GM23248 (cell line): ENCODE data around the gene GLYR1. TPM values are rescaled to one million over a fixed set of nuclear protein-coding genes. Genes with fewer than 3 reads are reported as not detected.

Experiments
- DNase-seq: peaks from one replicate; pipeline ENCODE4 v3.0.0-alpha.2; 2015
- H2AFZ ChIP-seq: fragments of 200-600 bp; sonication (generic); 2 replicates; pipeline ENCODE4 v1.6.1; 2016; ENCODE audit warnings: antibody characterized with exemption
- H3F3A ChIP-seq: fragments of 200-600 bp; sonication (generic); 2 replicates; pipeline ENCODE4 v1.6.1; 2016; ENCODE audit warnings: mild to moderate bottlenecking, antibody characterized with exemption, mixed run types; ENCODE audit not compliant: insufficient read depth
- H3K27ac ChIP-seq: fragments of 200-600 bp; sonication (generic); 2 replicates; pipeline ENCODE4 v1.5.1; 2016; ENCODE audit warnings: mild to moderate bottlenecking
- H3K27me3 ChIP-seq: fragments of 200-600 bp; sonication (generic); replicated peaks from 2 replicates; pipeline ENCODE4 v1.6.1; 2016; ENCODE audit warnings: mild to moderate bottlenecking; ENCODE audit not compliant: insufficient read depth
- H3K36me3 ChIP-seq: fragments of 200-600 bp; sonication (generic); 2 replicates; pipeline ENCODE4 v1.6.1; 2016; ENCODE audit warnings: low read depth, mild to moderate bottlenecking
- H3K4me1 ChIP-seq: fragments of 200-600 bp; sonication (generic); 2 replicates; pipeline ENCODE4 v1.6.1; 2016; ENCODE audit warnings: mild to moderate bottlenecking; ENCODE audit not compliant: insufficient read depth
- H3K4me2 ChIP-seq: fragments of 200-600 bp; sonication (generic); one replicate; pipeline ENCODE4 v1.6.1; 2016; ENCODE audit warnings: mild to moderate bottlenecking; ENCODE audit not compliant: unreplicated experiment
- H3K4me3 ChIP-seq: fragments of 200-600 bp; sonication (generic); 2 replicates; pipeline ENCODE4 v1.5.1; 2016; ENCODE audit warnings: mild to moderate bottlenecking
- H3K79me2 ChIP-seq: fragments of 200-600 bp; sonication (generic); 2 replicates; pipeline ENCODE4 v1.6.1; 2016; ENCODE audit warnings: mild to moderate bottlenecking; ENCODE audit not compliant: insufficient read depth
- H3K9ac ChIP-seq: fragments of 200-600 bp; sonication (generic); 2 replicates; pipeline ENCODE4 v1.6.1; 2016; ENCODE audit warnings: mild to moderate bottlenecking
- H3K9me2 ChIP-seq: fragments of 200-600 bp; sonication (generic); 2 replicates; pipeline ENCODE4 v1.6.1; 2016; ENCODE audit warnings: mixed run types, mild to moderate bottlenecking, moderate library complexity; ENCODE audit not compliant: insufficient read depth
- H3K9me3 ChIP-seq: fragments of 200-600 bp; sonication (generic); one replicate; pipeline ENCODE4 v1.6.1; 2017; ENCODE audit warnings: low read depth
- H4K20me1 ChIP-seq: fragments of 200-600 bp; sonication (generic); 2 replicates; pipeline ENCODE4 v1.6.0; 2016; ENCODE audit not compliant: insufficient read depth
- EZH2 ChIP-seq: fragments of 200-600 bp; sonication (generic); IDR thresholded peaks from 2 replicates; pipeline ENCODE4 v1.6.1; 2018; ENCODE audit warnings: antibody characterized with exemption, mild to moderate bottlenecking; ENCODE audit not compliant: insufficient read depth, poor library complexity, severe bottlenecking
- EZH2phosphoT487 ChIP-seq: fragments of 200-600 bp; sonication (generic); IDR thresholded peaks from 2 replicates; pipeline ENCODE4 v1.6.1; 2018; ENCODE audit warnings: antibody characterized with exemption, moderate library complexity, mild to moderate bottlenecking, low read depth; ENCODE audit not compliant: insufficient read depth
- WGBS, 2 experiments: methylation state at CpG; one replicate each; pipeline ENCODE4 v1.1.6; 2015 to 2017; ENCODE audit warnings: low lambda C conversion rate in 2 of 2, low coverage in 1 of 2; ENCODE audit errors: missing lambda C conversion rate in 2 of 2; 5-methylcytosine and 5-hydroxymethylcytosine counted together
- in situ Hi-C: fragments of 300-500 bp; cut with MboI; formaldehyde crosslinking; loops from 2 replicates; pipeline ENCODE4 v1.15.0; 2020
- polyA plus RNA-seq: library from polyadenylated mRNA; unstranded; fragments of >200 nt; fragmentation: Nextera tagmentation; extraction: Ambion mirVana; gene quantifications from 2 replicates; pipeline ENCODE4 v1.2.1, GENCODE V29; 2016
- total RNA-seq: library from RNA; depleted of rRNA; stranded (reverse); fragments of >200 nt; shearing (Covaris generic); gene quantifications from 2 replicates; pipeline ENCODE4 v1.2.3, GENCODE V29; 2014

Gene GLYR1
- total and polyA plus RNA-seq, 2 experiments from 2014 or later, result 31.2 to 39.9 TPM

DNA sequence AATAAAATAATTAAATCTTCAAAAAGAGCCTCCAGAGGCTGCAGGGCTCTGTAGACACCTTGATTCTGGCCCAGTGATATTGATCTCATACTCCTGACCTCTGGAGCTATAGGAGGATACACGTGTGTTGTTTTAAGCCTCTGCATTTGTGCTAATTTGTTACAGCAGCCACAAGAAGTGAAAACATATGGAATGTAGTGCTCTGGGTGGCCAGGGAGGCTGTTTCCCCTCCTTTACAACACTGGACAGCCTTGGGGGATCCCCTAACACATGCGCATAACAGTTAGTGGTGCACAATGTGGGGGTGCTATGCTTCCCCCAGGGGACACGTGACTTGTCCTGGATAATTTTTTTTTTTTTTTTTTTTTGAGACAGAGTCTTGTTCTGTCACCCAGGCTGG, 75.4 kb downstream of the GLYR1 start:
- 41 to 43% methylated on average over 3 of the region's 3 CpGs for WGBS, 2 experiments
- no peak for DNase-seq
- Histone ChIP-seq H2AFZ (no peak overlapping the region), H3K9me3 (no peaks in the 10 kb centered on the region), H3K4me1 (no peaks in the 10 kb centered on the region), H3K4me3 (no peak overlapping the region), H4K20me1 (no peaks in the 10 kb centered on the region), H3K27me3 (no peaks in the 10 kb centered on the region), H3K9ac (no peak overlapping the region), H3F3A (peaks cover 8% of the 10 kb centered on the region; the same call in 1 of the 2 replicates), H3K9me2 (no peaks in the 10 kb centered on the region), H3K27ac (no peak overlapping the region), H3K79me2 (peaks cover 4% of the 10 kb centered on the region), H3K36me3 (no peaks in the 10 kb centered on the region), H3K4me2 (no peak overlapping the region)
- TF ChIP-seq EZH2phosphoT487 (no peak), EZH2 (no peak)
- in situ Hi-C loops, result no loop called here

DNA sequence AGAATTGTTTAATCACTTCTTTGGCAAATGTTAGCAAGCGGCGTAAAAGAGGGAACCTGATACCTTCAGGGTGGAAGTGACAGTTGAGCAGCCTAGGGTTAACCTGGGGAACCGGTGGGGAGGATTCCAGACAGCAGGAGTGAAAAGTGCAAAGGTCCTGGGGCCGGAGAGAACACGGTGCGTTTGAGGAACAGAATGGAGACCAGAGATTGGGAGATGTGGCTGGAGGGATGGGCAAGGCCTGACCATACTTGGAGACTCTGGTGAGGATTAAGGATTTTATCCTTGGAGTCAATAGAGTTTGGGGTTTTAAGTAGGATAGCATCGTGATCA, 77.8 kb downstream of the GLYR1 start:
- H3F3A ChIP-seq, result peaks cover 8% of the 10 kb centered on the region; the same call in 1 of the 2 replicates
- H3K4me2 ChIP-seq, result peak overlapping the region; percentile 52
- H3K27me3 ChIP-seq, result no peaks in the 10 kb centered on the region
- H3K9me2 ChIP-seq, result no peaks in the 10 kb centered on the region
- no peaks in the 10 kb centered on the region for H4K20me1 ChIP-seq
- H3K4me3 ChIP-seq, result peak overlapping the region; percentile 77; the same call in 1 of the 2 replicates
- H3K9ac ChIP-seq, result no peak overlapping the region
- DNase-seq, result no peak
- peaks cover 5% of the 10 kb centered on the region for H3K4me1 ChIP-seq
- H2AFZ ChIP-seq, result peak overlapping the region; percentile 95
- no peak overlapping the region for H3K27ac ChIP-seq
- H3K36me3 ChIP-seq, result no peaks in the 10 kb centered on the region
- no peak for TF ChIP-seq EZH2
- WGBS, 2 experiments, result 65 to 75% methylated on average over 7 of the region's 7 CpGs
- in situ Hi-C loops, result no loop called here
- H3K9me3 ChIP-seq, result no peaks in the 10 kb centered on the region
- peaks cover 26% of the 10 kb centered on the region for H3K79me2 ChIP-seq

DNA sequence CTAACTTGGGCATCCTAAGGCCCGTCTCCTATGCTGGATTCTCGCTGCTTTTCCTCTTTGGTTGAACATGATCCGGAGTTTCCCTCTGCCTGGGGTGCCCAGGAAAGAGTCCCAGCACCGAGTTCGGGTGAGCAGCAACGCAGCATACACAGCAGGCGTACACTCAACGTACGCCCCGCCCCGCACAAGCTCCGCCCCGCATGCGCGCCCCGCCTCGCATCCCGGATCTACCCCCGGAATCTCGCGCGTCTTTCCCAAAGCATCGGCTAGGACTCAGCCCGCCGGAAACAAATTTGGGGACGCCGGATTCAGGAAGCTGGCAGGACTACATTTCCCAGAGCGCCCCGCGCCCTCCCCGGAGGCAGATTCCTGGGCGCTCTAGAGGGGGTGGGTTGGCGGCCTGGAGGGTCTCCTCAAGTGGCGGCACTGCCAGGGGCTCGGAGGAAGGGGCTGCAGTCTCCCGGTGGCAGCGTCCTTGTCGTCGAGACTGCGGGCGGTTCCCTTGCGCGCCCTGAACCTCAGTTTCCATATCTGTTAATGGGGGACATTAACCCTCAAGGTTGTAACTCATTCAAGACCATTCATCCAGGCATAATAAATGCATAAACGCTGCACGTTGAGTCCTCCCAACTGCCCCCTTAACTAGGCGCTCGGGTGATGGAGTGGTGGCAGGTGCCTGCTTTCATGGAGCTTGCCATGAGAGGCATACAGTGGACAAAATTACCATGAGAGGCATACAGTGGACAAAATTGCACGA, 78.4 kb downstream of the GLYR1 start:
- Histone ChIP-seq H3K27ac (peak overlapping the region; percentile 80), H3K79me2 (peaks cover 31% of the 10 kb centered on the region), H2AFZ (peak overlapping the region; percentile 95), H3K9me3 (no peaks in the 10 kb centered on the region), H3K4me2 (peak overlapping the region; percentile 89), H4K20me1 (no peaks in the 10 kb centered on the region), H3K4me3 (peak overlapping the region; percentile 77), H3K4me1 (peaks cover 5% of the 10 kb centered on the region), H3K9me2 (no peaks in the 10 kb centered on the region), H3K27me3 (no peaks in the 10 kb centered on the region), H3K36me3 (no peaks in the 10 kb centered on the region), H3F3A (peaks cover 8% of the 10 kb centered on the region; the same call in 1 of the 2 replicates), H3K9ac (peak overlapping the region; percentile 75)
- 2 to 3% methylated on average over 36 to 48 of the region's 48 CpGs for WGBS, 2 experiments
- in situ Hi-C loops, result no loop called here
- TF ChIP-seq EZH2, result no peak
- no peak for TF ChIP-seq EZH2phosphoT487
- DNase-seq, result peak; percentile 99

DNA sequence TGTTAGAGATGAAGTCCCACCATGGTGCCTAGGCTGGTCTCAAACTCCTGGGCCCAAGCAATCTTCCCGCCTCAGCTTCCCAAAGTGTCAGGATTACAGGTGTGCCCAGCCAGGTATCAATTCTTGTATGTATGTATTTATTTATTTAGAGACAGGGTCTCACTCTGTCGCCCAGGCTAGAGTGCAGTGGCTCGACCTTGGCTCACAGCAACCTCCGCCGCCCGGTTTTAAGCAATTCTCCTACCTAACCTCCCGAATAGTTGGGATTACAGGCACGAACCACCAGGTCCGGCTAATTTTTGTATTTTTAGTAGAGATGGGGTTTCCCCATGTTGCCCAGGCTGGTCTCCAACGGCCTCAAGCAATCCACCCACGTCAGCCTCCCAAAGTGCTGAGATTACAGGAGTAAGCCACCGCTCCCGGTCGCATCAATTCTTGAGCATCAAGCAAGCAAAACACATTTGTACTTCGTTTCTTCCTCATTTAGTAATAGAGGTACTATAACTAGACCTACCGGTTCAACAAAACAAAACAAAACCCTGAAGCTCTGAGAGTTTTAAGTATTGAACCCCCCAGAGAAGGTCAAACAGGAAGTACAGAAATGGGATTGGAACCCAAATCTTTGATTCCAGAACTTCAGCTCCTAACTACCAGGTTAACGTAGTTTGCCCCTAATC, 79.1 kb downstream of the GLYR1 start:
- Histone ChIP-seq H4K20me1 (no peaks in the 10 kb centered on the region), H3K79me2 (peaks cover 38% of the 10 kb centered on the region), H3K9ac (peak overlapping the region; percentile 75), H3K4me2 (peak overlapping the region; percentile 89), H3K27ac (peak overlapping the region; percentile 80), H3K9me3 (no peaks in the 10 kb centered on the region), H3F3A (peaks cover 8% of the 10 kb centered on the region; the same call in 1 of the 2 replicates), H3K36me3 (0 out of 2 replicates have a peak, but pooled peaks cover 4% of the 10 kb centered on the region), H3K4me3 (peak overlapping the region; percentile 77), H3K27me3 (no peaks in the 10 kb centered on the region), H3K9me2 (no peaks in the 10 kb centered on the region), H2AFZ (peak overlapping the region; percentile 95), H3K4me1 (peaks cover 5% of the 10 kb centered on the region)
- in situ Hi-C loops, result no loop called here
- 45 to 49% methylated on average over 17 of the region's 17 CpGs for WGBS, 2 experiments
- peak; percentile 69 for DNase-seq
- TF ChIP-seq EZH2phosphoT487, result no peak
